ENCODE results near the gene BAIAP2L1.
"Not testable (repeated sequence)": the region's sequence is repeated elsewhere in the genome, so short reads cannot be mapped to it uniquely, and the experiment has no call there.

Gene BAIAP2L1

DNA sequence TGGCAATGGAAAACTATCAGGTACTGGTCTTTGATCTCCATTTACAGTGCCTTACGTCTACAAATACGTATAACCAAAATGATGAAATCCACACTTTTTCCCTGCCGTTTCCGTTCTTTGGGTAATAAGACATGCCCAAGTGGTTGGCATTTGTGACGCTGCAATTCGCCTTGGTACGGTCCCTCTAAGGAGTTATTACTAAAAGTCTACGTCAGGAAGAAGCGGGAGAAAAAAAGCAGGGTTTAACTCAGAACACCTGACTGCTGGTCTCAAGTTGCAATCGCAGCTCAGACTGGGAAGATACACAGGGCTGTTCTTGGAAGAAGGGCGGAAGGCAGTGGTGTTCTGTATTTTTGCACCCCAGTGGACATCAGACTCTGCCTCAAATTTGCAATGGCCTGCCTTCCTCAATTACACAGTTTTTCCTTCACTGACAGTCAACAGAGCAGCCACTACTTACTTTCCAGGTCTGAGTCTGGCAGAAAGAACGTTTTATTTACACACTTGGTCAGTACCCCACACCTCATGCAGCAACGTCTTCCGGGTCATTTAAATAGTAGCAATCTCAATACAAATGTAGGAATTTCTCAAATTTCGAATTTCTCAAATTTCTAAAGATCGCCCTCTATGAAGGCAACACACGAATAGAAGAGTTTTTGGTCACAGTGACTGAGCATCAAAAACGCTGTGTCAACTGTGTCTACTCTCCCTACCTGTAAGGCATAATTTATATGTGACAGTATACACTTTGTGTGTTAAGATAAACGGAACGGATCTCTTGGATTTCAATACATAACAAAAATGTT, 2.1 kb downstream of the BAIAP2L1 start:
- no peak for DNase-seq (ENCODE audit: low spot score)

DNA sequence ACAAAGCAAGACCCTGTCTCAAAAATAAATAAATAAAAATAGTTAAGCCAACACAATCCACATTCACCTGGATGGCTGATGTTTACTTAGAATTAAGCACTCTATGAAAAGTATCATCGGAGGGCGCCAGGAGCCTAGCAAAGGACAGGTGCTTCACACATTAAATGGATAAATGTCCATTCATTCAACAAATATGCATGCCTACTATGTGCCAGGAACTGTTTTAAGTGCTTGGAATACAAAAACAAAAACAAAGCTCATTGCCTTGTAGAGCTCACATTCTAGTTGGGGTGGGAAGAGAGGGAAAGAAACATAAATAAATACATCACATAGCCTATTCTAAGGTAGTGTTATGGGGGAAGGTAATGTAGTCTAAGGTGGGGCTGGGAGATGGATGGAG, 4.1 kb downstream of the BAIAP2L1 start:
- DNase-seq (ENCODE audit: low spot score) = no peak

DNA sequence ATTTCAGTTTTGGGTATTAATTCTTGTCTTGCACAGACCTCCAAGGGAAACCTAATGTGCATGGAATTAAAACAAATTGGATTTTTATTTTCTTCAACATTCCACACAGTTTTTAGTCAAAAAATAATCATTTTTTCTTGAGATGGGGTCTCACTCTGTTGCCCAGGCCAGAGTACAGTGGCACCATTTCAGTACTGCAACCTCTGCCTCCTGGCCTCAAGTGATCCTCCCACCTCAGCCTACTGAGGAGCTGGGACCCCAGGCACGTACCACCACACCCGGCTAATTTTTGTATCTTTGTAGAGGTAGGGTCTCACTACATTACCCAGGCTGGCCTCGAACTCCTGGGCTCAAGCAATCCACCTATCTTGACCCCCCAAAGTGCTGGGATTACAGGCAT, 4.9 kb downstream of the BAIAP2L1 start:
- DNase-seq (ENCODE audit: low spot score) = no peak

DNA sequence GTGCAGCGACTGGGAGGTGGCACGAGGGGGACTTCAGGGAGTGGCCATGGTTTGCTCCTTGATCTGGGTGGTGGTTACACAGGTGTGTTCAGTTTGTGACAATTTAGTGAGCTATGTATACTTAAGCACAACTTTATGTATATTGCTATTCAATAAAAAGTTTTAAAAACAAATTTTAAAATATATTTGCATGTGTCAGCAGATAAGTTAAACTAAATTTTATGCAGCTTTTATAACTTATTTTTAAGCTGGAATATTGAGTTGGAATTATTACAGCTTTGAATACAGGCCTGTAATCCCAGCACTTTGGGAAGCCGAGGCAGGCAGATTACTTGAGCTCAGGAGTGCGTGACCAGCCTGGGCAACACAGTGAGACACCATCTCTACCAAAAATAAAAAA, 5.4 kb downstream of the BAIAP2L1 start:
- no peak for DNase-seq (ENCODE audit: low spot score)

DNA sequence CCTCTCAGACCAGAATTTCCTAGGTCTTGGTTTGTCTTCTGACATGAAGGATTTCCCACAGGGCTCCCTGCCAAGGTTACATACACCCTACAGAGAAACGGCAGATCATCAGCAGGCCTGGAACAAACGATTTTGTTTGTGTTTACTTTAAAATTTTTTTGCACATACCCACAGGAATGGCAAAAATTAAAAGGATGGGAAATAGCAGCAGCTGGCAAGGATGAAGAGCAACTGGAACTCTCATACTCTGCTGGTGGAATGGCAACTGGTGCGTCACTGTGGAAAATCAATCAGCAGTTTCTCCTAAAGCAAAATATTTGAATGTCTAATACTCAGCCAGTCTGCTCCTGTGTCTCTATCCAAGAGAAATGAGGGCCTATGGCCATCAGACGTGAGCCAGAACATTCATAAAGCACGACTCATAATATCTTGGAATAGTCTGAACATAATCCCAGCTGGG, 6.5 kb downstream of the BAIAP2L1 start:
- DNase-seq (ENCODE audit: low spot score) = no peak

DNA sequence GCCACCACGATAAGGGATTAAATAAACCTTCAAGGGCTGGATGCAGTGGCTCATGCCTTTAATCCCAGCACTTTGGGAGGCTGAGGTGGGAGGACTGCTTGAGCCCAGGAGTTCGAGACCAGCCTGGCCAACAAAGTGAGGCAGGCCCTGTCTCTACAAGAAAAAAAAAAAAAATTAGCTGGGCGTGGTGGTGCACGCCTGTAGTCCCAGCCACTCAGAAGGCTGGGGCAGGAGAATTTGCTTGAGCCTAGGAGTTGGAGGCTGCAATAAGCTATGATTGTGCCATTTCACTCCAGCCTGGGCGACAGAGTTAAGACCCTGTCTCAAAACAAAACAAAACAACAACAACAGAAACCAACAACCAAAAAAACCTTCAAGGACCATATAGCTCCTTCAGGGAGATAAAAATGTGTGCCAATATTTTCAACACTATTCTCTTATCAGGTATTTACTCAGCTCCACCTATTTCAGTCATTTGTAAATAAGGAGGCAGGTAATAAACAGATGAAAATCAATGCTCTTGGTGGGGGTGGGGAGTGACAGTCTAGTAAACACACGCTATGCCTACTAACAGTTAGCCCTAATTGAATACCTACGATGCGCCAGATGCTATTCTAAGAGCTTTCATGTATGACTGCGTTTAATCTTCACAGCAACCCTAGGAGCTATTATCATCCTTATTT, 13.2 kb downstream of the BAIAP2L1 start:
- DNase-seq (ENCODE audit: low spot score) = no peak

DNA sequence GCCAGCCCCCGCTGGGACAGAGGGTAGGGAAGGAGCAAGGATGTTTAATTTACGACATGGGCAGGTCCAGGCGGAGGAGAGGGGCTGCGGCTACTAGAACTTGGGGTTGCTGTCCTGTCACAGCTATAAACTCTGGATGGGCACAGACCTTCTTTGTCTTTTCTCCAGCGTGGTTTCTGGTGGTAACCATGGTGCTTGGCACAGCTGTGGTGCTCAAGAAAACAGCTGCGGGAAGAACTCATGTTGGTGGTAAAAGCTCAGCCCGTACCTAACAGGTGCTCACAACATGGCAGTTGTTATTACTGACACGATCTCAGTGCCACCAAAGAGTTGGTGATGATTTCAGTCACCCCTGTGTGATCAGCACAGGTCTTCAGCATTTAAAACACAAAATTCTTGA, 13.8 kb downstream of the BAIAP2L1 start:
- no peak for DNase-seq (ENCODE audit: low spot score)

DNA sequence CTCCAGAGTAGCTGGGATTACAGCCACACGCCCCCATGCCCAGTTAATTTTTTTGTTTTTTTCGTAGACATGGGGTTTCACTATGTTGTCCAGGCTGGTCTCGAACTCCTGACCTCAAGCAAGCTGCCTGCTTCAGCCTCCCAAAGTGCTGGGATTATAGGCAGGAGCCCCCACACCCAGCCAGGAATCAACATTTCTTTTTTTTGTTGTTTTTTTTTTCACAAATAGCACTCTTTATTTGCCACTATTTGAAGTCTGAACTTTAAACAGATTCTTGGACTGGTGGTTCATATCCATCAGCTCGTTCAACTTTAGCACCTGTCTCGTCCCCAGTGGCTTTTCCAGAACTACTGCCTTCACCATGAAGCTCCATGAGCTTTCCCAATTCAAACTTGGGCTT, 15.4 kb downstream of the BAIAP2L1 start:
- not testable (repeated sequence) for DNase-seq (ENCODE audit: low spot score)

DNA sequence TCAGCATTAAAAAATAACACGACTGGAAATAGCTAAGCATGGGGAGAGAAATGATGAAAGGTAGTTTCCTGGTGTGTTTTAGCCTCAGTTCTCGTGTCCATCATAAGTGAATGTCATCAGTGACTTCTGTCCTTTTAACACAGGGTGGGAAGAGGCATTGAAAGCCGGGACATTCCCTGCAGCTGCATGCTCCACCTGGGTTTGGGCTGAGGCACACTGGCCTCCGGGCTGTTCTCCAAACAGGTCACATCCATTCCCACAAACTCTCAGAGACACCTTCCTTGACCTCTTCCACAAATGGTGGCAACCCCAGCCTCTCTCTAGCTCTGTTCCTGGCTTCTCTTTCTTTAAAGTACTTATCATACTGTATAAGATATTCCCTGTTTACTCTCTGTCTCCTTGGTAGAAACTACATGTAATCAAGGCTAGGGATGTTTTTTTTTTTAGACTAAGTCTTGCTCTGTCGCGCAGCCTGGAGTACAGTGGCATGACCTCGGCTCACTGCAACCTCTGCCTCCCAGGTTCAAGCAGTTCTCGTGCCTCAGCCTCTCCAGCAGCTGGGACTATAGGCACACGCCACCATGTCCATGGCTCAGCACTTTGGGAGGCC, 22.6 kb downstream of the BAIAP2L1 start:
- DNase-seq (ENCODE audit: low spot score) = no peak

DNA sequence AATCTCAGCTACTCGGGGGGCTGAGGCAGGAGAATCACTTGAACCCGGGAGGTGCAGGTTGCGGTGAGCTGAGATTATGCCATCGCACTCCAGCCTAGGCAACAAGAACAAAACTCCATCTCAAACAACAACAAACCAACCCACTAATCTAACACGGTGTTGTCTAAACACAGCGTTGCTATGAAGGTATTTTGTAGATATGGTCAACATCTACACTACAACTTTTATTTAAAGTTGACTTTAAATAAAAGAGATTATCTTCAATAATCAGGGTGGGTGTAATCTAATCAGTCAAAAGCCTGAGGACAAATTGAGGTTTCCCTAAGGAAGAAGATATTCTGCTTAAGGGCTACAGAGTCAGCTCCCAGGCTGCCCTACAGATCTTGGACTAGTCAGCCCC, 24.2 kb downstream of the BAIAP2L1 start:
- DNase-seq (ENCODE audit: low spot score) = no peak

DNA sequence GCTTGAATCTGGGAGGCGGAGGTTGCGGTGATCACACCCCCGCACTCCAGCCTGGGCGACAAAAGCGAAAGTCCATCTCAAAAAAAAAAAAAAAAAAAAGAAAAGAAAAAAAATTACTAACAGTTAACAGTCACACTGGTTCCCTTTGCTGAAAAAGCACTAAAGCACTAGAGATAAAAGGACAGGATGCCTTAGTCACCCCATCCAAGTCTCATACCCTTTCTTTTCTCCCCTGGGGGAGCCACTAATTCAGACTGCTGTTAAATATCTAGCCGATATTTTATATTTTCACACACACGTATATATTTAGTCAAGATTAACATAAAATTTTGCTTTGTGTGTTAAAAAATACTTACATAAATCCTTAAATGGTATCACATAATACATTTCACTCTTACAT, 25.2 kb downstream of the BAIAP2L1 start:
- DNase-seq (ENCODE audit: low spot score) = no peak

DNA sequence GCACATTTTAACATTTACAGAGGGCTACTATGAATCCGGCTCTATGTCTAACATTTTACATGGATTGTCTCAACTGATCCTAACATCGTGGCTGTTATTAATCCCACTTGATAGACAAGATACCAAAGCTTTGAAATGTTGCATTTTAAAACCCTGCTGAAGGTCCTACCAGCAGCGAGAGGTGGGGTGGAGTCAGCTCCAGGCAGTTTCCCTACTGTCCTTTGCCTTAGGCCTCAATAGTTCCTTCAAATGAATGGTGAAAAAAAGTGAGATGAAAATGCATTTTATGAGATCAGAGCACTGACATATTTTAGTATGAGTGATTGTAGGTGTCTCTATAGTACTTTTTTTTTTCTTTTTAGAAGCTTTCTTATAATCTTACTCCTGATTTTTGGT, 26.6 kb downstream of the BAIAP2L1 start:
- no peak for DNase-seq (ENCODE audit: low spot score)

DNA sequence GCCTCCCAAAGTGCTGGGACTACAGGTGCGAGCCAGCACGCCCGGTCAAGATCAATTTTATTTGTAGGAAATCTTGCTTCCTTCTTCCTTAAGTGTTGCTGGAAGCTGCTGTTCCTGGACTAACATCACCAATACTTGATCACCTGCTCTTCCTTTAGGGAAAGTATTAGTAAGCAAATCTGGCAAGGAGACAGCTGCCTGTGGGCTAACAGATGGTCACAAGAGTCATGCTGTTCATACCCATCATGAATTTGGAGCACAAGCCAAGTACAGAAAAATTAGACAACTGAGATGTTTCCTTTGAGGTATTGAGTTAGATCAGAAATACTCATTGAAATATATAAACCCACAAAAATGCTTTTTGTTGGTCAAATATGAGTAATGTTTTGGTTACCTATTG, 27.9 kb downstream of the BAIAP2L1 start:
- DNase-seq (ENCODE audit: low spot score) = no peak

DNA sequence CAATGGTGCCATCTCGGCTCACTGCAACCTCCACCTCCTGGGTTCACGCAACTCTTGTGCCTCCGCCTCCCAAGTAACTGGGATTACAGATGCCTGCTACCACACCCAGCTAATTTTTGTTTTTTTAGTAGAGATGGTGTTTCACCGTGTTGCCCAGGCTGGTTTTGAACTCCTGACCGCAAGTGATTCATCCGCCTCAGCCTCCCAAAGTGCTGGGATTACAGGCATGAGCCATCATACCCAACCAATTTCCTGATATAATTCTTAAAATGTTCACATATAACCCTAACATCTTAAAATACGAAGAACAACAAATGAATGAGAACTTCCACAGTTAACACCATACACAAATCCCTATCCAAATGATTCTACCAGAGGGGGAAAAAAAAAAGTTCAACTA, 31.2 kb downstream of the BAIAP2L1 start:
- DNase-seq (ENCODE audit: low spot score) = no peak

DNA sequence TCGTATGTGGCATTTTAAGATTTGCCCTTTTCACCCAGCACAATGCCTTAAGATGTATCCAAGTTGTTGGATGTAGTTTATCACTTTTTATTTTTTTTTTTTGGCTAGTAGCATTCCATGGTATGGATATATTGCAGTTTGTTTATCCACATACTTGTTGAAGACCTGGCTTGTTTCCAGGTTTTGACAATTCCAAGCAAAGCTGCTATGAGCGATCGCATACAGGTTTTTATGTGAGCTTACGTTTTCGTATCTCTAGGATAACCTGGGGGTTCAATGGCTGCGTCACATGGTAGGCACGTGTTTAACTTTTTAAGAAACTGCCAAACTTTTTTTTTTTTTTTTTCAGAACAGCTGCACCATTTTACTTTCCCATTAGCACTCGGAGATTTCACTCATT, 32.2 kb downstream of the BAIAP2L1 start:
- DNase-seq (ENCODE audit: low spot score) = no peak

DNA sequence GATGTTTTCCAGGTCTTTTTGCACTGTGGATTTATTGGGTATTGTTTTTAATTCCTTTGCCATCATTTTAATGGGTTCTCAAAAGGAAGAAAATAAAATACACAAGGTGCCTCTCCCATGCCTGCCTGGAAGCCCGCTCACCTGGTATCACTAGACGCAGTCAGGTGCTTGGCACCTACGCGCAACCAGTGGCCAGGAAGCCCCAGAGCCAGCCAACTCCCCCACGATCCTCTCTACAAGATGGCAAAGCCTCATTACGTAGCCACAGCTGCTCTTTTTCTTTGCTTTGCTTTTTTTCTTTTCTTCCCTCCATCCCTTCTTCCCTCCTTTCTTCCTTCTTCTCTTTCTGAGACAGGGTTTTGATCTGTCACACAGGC, 34.3 kb downstream of the BAIAP2L1 start:
- no peak for DNase-seq (ENCODE audit: low spot score)

DNA sequence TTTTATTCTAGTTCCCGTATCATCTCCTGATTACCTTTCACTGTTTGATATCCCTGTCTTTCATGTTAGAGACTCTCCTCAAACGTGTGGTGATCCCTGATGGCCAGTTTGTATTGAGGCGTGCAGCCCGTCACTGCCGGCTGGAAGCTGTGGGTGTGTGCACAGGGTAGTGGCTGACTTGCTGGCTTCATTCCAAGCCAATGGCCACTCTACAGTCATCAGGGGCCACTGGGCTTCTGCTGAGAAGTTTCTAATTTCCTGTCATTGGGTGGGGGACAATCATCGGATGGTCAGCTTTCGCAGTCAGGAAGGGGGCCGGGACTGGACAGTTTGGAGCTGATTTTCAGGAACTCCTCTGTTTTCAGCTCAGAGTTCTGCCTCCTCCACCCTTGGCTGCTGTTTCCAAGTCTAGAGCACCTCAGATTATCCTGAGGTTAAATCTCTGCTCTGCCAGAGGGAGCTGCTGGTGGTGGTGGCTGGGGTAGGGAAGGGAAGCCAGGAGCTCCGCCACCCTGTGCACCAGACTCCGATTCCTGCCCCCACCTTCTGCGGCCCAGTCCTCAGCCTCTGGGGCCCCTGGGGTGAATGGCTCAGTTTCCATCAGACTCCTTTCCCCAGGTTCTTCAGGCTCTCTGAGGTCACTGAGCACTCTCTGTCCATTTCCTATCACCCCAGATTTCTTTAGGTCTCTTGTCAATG, 34.9 kb downstream of the BAIAP2L1 start:
- DNase-seq (ENCODE audit: low spot score) = no peak

DNA sequence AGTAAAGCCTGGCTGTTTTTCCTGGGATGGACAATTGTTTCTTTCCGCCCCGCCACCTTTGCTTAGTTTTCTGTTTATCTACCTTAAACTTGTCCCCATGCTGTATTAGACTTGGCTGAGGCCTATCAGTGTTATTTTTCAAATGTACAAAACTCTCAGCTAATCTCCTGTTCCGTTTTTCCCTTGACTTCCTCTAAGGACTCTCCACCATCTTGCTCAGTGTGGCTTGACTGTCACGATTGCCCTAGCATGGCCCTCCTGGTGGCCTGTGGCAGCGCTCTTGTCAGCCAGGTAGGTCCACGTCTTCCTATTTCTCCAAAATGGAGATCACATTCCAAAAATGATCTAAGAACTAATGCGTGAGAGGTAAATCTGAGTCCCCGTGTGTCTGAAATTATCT, 36.7 kb downstream of the BAIAP2L1 start:
- no peak for DNase-seq (ENCODE audit: low spot score)

DNA sequence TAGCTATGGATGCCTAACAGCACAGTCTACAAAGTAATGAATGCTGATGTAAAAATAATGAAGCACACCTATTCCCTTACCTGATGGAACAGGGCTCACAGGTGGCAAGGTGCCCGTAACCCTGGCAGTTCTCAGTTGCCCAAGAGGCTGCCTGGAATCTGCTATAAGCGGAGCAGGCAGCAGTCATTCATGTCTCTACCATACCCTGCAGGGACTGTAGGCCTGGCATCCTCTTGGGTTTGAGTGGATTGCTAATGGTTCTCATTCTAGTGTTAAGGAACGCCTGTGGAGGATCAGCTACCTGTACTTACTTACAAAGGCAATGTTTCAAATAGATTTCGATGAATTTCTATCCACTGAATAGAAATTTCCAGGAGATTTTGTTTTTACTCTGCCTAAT, 38.4 kb downstream of the BAIAP2L1 start:
- no peak for DNase-seq (ENCODE audit: low spot score)

DNA sequence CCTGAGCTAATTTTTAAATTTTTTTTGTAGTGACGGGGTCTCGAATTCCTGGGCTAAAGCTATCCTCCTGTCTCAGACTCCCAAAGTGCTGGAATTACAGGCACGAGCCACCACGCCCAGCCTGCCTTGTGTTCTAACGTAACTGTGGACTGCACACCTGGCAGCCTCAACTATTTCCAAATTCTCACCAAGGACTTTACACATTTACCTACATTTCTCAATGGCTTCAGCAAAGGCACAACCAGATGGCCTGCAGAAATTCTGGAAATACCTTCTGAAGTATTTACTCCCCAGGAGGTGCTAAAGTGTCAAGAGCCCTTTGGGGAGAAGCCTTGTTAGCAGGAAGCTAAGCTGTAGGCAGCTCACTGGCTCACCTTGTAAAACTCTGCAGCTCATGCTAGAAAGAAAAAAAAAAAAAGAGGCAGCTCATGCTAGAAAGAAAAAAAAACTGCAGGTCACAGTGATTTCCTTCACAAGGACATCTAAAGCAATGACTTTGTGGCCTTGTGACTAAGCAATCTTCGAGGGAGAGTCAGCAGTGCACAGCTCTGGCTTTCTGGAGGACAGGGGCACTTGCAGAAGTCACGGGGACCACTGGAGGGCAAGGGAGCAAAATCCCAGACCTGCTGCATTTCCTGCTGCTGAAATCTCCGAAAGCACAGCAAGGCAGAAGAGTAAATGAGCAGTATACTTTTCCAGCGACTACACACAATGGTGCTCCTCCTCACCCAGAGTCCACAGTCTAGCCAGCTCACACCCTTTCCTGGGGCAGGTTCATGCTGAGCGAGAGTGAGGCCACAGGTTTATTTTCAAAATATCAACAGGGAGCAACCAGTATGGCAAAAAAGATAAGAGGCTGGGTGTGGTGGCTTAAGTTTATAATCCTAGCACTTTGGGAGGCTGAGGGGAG, 40.4 kb downstream of the BAIAP2L1 start:
- DNase-seq (ENCODE audit: low spot score) = no peak

DNA sequence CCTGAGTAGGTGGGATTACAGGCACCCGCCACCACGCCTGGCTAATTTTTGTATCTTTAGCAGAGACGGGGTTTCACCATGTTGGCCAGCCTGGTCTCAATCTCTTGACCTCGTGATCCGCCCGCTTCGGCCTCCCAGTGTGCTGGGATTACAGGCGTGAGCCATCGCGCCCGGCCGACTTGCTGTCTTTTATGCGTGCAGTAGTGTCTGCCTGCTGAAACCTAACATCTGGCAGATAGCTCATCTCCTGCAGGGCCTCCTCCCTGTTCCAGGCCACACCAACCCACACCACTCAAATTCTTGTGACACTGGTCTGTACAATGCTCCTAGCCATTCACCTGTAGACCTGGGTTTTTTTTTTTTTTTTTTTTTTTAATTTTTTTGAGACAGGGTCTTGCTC, 41.5 kb downstream of the BAIAP2L1 start:
- DNase-seq (ENCODE audit: low spot score) = no peak

DNA sequence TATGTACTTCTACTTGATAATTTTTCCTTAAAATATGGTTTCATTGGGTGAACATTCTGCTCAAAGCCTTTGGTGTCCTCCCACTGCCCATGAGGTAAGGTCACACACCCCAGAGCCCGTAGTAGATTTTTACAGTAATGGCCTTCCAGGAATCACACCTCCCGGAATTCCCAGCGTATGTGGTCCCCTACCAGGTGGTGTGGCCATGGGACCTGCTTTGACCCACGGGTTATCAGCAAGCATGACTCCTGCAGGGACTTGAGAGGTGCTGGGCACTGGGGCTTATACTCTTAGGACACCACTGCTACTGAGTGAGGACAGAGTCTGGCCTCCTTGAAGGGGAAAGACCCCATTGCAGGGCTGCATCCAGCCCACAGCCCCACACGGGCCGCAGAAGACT, 42.2 kb downstream of the BAIAP2L1 start:
- DNase-seq (ENCODE audit: low spot score) = no peak

All from CD4-positive, alpha-beta T cell treated with Interleukin-15 for 4 hours (primary cell).